ENCODE measurements around the gene EPYC. TPM values are rescaled to one million over a fixed set of nuclear protein-coding genes. Genes with fewer than 3 reads are reported as not detected.
A peak's percentile ranks its signal among the peaks of the same experiment; 100 is the strongest.

Gene EPYC
- total and polyA plus RNA-seq, 2 experiments from 2014 or later = not detected

DNA sequence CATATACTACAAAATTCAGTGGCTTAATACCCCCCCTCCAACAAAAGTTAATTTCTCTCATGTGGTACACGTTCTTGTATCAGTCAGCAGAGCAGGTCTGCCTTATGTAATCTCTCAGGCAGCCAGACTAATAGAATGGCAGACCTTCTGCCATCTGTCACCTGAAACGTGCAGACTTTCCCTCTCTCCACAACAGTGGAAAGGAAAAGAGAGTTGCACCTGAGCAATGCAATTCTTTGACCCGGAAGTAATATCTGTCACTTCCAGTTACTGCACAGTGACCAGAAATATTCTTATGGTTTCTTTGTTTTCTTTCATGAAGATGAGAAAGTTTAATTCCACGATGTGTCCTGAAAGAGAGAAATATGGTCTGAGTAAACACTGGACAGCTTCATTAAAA lies 38.6 kb upstream of the EPYC start:
- Histone ChIP-seq H3K9ac (no peak overlapping the region), H4K20me1 (ENCODE audit: insufficient read depth) (no peaks in the 10 kb centered on the region), H3K4me3 (no peak overlapping the region), H3K4me1 (ENCODE audit: insufficient read depth) (peaks cover 10% of the 10 kb centered on the region), H3K9me3 (ENCODE audit: low read depth) (no peaks in the 10 kb centered on the region), H3K9me2 (ENCODE audit: insufficient read depth) (no peaks in the 10 kb centered on the region), H3K27me3 (replicated peaks; ENCODE audit: insufficient read depth) (no peaks in the 10 kb centered on the region), H3K27ac (no peak overlapping the region), H3F3A (ENCODE audit: insufficient read depth) (no peaks in the 10 kb centered on the region), H3K4me2 (ENCODE audit: unreplicated experiment) (no peak overlapping the region), H3K36me3 (ENCODE audit: low read depth) (no peaks in the 10 kb centered on the region), H2AFZ (no peak overlapping the region), H3K79me2 (ENCODE audit: insufficient read depth) (no peaks in the 10 kb centered on the region)
- no peak for DNase-seq
- WGBS, 2 experiments (ENCODE audit: low coverage in 1 of 2, low lambda C conversion rate in 2 of 2, missing lambda C conversion rate in 2 of 2) = 68 to 74% methylated on average over 4 of the region's 4 CpGs
- TF ChIP-seq EZH2phosphoT487 (IDR thresholded peaks at IDR 0.05; ENCODE audit: insufficient read depth, low read depth) = no peak
- TF ChIP-seq EZH2 (IDR thresholded peaks at IDR 0.05; ENCODE audit: insufficient read depth, poor library complexity, severe bottlenecking) = no peak
- in situ Hi-C loops (cut with MboI) = no loop called here

DNA sequence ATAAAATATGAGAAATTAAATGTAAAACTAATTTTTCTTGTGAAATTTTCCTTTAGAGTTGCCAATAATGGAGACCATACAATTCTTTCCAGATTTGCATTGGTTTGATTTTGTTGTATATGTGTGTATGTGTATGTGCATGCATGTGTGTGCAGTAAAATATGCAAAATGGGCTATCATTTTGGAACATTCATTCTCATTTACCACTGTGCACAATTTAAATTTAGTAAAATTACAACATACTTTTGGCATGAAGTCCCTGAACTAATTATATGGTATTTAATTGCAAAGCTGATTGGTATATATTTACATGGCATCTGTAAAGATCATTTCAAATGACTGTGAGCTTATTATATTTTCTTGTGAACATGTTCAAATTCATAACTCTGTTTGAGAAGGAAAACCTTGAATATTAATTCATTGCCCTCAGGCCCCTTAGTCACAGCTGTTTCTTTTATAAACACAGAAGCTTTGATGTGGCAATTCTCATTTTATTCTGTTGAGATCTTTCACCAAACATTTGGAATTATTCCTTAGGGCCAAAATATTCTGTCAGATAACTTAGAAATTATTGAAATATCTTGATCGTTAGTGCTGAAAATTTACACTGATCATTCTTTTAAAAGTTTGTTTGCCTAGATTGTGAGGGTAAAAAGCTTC lies 35.5 kb upstream of the EPYC start:
- Histone ChIP-seq H3K27me3 (replicated peaks; ENCODE audit: insufficient read depth) (no peaks in the 10 kb centered on the region), H2AFZ (no peak overlapping the region), H3K9ac (no peak overlapping the region), H3K4me1 (ENCODE audit: insufficient read depth) (peaks cover 10% of the 10 kb centered on the region), H3K4me3 (no peak overlapping the region), H3K9me3 (ENCODE audit: low read depth) (no peaks in the 10 kb centered on the region), H3K9me2 (ENCODE audit: insufficient read depth) (no peaks in the 10 kb centered on the region), H3K79me2 (ENCODE audit: insufficient read depth) (no peaks in the 10 kb centered on the region), H3F3A (ENCODE audit: insufficient read depth) (peaks cover 10% of the 10 kb centered on the region; the same call in 1 of the 2 replicates), H3K36me3 (ENCODE audit: low read depth) (no peaks in the 10 kb centered on the region), H3K27ac (no peak overlapping the region), H4K20me1 (ENCODE audit: insufficient read depth) (no peaks in the 10 kb centered on the region), H3K4me2 (ENCODE audit: unreplicated experiment) (peak overlapping the region; percentile 24)
- in situ Hi-C loops (cut with MboI) = no loop called here
- WGBS, 2 experiments (ENCODE audit: low coverage in 1 of 2, low lambda C conversion rate in 2 of 2, missing lambda C conversion rate in 2 of 2) = 13 to 17% methylated on average over 1 of the region's 1 CpG
- peak; percentile 76 for DNase-seq
- TF ChIP-seq EZH2phosphoT487 (IDR thresholded peaks at IDR 0.05; ENCODE audit: insufficient read depth, low read depth) = no peak
- no peak for TF ChIP-seq EZH2 (IDR thresholded peaks at IDR 0.05; ENCODE audit: insufficient read depth, poor library complexity, severe bottlenecking)

GRCh38 chr12:91037276-91037675 lies 32.5 kb upstream of the EPYC start:
- H3K4me2 ChIP-seq (ENCODE audit: unreplicated experiment) = no peak overlapping the region

DNA sequence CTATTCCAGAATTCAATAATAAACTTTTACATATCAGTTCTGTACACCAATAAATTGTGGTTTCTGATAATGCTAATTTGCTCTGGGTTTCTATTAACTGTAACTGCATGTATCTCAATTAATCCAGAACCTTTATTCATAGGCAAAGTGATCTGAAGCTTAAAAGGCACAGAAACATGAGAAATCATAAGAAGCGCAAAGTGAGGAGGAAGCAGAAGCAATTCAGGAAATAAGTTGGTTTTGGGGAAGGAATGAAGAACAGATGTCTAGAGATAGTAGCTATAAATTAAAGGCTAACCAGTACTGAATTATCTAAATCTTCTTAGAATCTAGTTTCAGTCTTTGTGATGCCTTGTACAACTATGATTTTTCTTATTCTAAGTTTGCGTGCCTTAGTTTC lies 28.5 kb upstream of the EPYC start:
- Histone ChIP-seq H3F3A (ENCODE audit: insufficient read depth) (peaks cover 10% of the 10 kb centered on the region; the same call in 1 of the 2 replicates), H3K4me2 (ENCODE audit: unreplicated experiment) (no peak overlapping the region), H3K36me3 (ENCODE audit: low read depth) (no peaks in the 10 kb centered on the region), H3K4me3 (no peak overlapping the region), H3K4me1 (ENCODE audit: insufficient read depth) (no peaks in the 10 kb centered on the region; the same call in 1 of the 2 replicates), H3K79me2 (ENCODE audit: insufficient read depth) (no peaks in the 10 kb centered on the region), H3K9me2 (ENCODE audit: insufficient read depth) (no peaks in the 10 kb centered on the region; the same call in 1 of the 2 replicates), H3K9me3 (ENCODE audit: low read depth) (no peaks in the 10 kb centered on the region), H4K20me1 (ENCODE audit: insufficient read depth) (no peaks in the 10 kb centered on the region), H3K27ac (no peak overlapping the region), H3K9ac (no peak overlapping the region), H2AFZ (no peak overlapping the region), H3K27me3 (replicated peaks; ENCODE audit: insufficient read depth) (no peaks in the 10 kb centered on the region)
- WGBS, 2 experiments (ENCODE audit: low coverage in 1 of 2, low lambda C conversion rate in 2 of 2, missing lambda C conversion rate in 2 of 2) = 97% methylated on average over 2 of the region's 2 CpGs
- in situ Hi-C loops (cut with MboI) = no loop called here
- TF ChIP-seq EZH2phosphoT487 (IDR thresholded peaks at IDR 0.05; ENCODE audit: insufficient read depth, low read depth) (no peak), EZH2 (IDR thresholded peaks at IDR 0.05; ENCODE audit: insufficient read depth, poor library complexity, severe bottlenecking) (no peak)
- no peak for DNase-seq

More at GRCh38 chr12:91037276-91037675, 32.5 kb upstream of the EPYC start:
- Histone ChIP-seq H2AFZ (no peak overlapping the region), H3K9me3 (ENCODE audit: low read depth) (no peaks in the 10 kb centered on the region), H3K9ac (no peak overlapping the region), H3F3A (ENCODE audit: insufficient read depth) (peaks cover 10% of the 10 kb centered on the region; the same call in 1 of the 2 replicates), H3K36me3 (ENCODE audit: low read depth) (no peaks in the 10 kb centered on the region), H3K27ac (no peak overlapping the region), H3K27me3 (replicated peaks; ENCODE audit: insufficient read depth) (no peaks in the 10 kb centered on the region), H3K4me3 (no peak overlapping the region), H3K9me2 (ENCODE audit: insufficient read depth) (no peaks in the 10 kb centered on the region), H4K20me1 (ENCODE audit: insufficient read depth) (no peaks in the 10 kb centered on the region), H3K79me2 (ENCODE audit: insufficient read depth) (no peaks in the 10 kb centered on the region), H3K4me1 (ENCODE audit: insufficient read depth) (peaks cover 10% of the 10 kb centered on the region)
- peak; percentile 6 for DNase-seq
- in situ Hi-C loops (cut with MboI) = no loop called here
- TF ChIP-seq EZH2phosphoT487 (IDR thresholded peaks at IDR 0.05; ENCODE audit: insufficient read depth, low read depth) (no peak), EZH2 (IDR thresholded peaks at IDR 0.05; ENCODE audit: insufficient read depth, poor library complexity, severe bottlenecking) (no peak)

Measured in GM23248 (cell line).